GM19099 (cell line): ENCODE results near the gene PGC.

Source experiments
- POLR2A ChIP-seq: IDR thresholded peaks from 3 replicates; pipeline ENCODE4 v1.6.1; 2011; ENCODE audit warnings: low read depth; ENCODE audit not compliant: insufficient read length; ENCODE audit errors: extremely low read depth

The PGC gene

DNA sequence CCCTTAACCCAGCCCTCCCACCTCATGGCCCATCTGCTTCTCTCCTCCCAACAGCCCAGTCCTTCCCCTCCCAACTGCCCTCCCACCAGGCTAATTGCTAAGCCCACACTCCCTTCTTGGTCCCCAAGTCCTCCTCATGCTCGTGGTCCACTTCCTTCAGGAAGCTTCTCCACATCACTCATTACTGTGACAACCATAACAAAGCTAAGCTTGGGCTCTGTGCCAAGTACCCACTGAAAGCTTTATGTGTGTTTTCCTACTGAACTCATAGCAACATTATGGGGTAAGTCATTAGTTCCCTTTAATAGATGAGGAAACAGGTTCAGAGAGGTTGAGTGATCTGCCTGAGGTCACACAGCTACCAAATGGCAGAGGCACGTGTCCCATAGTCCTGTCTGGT lies 16.3 kb upstream of the PGC start:
- TF ChIP-seq POLR2A, result no peak

DNA sequence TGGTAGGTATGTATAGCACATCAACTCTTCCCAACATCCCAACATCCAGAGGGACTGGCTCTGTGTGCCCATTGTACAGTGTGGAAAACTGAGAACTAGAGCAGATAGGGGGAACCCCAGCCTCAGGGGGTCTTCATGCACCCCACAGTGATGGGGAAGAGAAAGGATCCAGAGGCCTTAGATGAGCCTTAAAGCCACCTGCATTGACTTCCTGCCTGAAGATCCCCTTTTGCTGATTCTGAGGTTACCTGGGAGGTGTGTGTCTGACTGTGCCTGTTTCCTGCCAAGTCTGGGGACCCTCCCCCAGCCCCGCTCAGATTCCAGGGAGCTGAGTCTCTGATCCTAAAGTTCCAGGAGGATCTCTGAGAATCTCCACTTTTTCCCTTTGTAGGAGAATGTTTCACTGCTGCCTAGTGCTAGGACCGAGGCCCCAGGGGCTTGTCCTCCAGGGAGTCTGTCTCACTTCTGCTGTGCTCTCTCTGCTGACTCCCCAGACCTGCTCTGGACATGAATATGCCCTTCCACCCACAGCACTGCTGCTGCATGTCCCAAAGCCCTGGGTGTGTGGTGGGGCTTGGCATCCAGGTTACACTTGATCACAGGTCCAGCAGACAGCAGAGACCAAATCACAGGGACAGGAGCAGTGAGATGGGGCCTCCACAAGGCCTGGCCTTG lies 12.8 kb upstream of the PGC start:
- no peak for TF ChIP-seq POLR2A

DNA sequence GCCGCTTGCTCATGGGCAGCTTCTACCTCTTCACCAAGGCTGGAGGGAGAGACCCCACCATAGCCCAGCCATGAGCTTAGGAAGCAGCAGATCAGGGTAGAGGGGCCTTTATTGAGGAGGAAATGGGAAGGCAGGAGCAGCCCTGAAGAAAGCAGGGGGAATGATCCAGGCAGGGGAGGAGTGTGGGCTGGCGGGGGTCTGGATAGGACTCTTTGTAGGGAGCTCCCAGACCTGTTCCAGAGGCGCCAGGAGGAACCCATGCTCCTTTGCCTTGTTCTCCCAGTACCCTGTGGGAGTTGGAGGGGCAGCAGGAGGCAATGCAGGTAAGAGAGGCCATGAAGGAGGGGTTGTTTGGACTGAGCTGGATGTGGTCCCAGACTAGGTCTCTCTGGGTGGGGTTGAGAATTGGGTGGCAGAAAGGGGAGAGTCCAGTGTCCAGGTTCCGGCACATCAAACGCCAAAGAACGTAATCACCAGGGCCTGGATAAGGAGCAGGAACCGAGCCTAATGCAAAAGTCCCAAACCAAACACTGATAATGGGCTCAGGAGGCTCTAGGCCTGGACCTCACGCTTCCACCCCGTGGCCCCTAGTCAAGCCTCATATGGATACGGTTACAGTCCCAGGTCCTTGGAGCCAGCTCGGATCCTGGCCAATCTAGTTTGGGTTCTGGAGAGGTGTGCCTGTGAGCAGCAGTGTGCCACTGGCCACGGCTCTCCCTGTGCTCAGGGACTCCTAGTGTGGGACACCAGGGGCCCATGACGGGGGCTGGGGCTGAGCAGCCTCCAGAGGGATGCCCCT lies 12.1 kb upstream of the PGC start:
- no peak for TF ChIP-seq POLR2A

DNA sequence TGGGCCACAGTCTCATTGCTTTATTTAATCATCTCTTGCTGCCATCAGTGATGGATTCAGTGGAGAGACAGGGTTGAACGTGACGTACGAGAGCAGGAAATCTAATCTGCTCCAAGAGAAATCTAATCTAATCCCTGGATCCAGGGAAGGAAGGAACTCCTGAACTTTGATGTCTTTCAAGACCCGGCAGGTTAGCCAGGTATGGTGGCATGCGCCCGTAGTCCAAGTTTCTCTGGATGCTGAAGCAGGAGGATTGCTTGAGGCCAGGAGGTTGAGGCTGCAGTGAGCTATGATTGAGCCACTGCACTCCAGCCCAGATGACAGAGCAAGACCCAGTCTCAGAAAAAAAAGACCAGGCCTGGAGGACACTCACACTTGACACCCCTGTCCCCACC lies 11.4 kb upstream of the PGC start:
- TF ChIP-seq POLR2A, result no peak

DNA sequence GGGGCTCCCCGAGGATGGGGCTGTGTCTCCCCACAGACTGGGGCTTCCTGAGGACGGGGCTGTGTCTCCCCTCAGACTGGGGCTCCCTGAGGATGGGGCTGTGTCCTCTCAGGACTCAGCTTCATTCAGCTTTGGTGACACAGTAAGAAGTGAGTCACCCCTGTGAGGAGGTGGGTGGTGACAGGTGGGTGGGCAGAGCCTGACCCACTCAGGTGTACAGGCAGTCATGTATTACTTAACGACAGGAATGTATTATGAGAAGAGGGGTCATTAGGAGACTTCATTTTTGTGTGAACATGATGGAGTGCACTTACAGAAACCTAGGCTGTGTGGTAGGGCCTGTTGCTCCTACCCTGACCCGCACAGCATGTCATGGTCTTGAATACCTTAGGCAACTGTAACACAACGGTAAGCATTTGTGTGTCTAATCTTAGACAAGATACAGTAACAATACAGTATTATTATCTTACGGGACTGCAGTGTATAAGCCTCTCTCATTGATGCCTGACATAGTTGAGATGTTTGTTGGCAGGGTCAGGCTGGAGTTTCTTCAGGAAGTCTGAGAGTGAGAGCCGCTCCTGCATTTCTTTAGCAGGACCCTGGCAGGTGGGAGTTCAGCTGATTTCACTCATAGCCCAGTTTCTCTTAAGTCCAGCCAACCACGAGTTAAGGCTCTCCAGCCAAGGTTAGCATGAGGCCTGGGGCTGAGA lies 10.9 kb upstream of the PGC start:
- TF ChIP-seq POLR2A, result no peak

DNA sequence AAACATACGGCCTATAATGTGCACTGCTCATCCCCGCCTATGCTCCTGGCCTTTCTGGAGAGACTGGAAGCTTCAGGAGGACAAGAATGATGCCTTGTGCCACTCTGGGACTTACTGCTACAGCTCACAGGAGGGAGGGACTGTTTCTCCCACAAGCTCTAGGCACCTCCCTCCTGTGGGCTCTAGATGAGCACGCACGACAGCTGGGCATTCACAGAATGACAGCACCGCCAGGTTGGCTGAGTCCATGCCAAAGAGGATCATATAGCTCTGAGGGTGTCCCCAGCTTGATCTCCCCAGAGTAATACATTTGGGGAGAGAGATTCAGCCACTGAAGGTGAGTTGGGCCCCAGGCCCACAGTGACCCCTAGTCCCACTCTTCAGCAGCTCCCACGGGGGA lies 10.1 kb upstream of the PGC start:
- no peak for TF ChIP-seq POLR2A

DNA sequence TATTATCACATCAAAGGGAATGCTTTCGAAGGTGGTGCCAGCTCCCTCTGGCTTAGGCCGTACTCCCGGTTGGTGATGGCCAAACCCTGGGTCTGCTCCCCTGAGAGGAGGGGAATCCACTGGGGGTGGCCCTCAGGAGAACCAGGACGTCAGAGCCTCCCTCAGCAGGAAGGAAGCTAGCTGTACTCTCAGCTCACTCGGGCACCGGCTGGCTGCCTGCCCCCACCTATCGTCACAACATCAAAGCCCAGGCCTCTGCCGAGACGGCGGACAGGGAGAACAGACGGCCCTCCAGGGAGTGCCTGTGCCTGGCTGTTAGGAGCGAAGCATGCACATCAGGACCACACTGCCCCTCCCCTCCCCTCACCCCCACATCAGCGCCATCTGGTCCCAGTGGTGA lies 9.2 kb upstream of the PGC start:
- TF ChIP-seq POLR2A, result no peak

DNA sequence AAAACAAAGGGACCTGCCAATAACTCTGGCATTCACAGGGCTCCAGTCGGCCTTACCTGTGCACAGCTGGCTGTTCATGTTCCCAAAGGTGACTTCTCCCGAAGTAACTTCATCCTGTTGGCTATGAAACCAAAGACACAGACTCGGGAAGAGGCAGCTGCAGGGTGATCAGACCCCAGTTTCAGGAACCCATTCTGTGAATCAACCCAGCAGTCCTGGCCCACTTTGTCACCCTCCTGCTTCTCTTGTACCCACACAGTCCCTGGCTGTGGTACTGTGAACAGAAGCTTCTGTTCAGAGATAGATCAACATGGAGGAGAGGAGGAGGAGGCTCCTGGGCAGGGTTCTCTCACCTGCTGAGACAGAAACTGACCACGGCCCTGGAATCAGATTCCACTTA lies 8.7 kb upstream of the PGC start:
- TF ChIP-seq POLR2A, result no peak

DNA sequence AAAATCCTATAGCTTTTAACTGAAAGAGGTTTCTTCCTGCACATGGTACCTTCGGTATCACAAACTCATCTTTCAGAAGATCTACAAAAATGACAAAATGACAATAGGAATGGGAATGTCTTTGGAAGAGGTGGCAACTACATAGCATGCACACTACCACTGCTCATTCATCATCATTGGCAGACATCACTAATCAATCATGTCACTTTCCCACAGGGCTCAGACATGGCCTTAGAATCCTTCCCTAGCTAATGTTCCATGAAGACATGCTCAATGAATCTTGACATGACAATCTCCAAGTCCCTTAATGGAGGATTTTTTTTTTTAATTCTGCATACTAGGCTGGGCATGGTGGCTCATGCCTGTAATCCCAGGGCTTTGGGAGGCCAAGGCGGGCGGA lies 3.2 kb upstream of the PGC start:
- no peak for TF ChIP-seq POLR2A

DNA sequence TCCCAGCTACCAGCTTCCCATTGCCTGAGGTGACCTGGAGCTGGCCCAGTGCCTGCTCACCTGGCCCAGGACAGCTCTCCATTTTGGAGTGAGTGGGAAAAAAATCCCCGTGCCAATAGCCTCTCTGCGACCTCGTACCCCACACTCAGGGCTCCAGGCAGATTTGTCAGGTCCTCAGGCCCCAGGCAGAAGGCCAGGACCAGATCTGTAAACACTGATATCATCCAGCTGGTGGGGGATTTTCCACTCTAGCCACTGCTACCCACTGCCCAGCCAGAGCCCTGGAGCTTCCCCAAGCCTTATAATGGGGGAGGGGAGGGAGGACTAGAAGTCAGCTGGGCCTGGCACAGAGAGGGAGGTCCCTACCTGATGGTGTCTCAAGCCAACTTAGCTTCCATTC lies 1.3 kb upstream of the PGC start:
- no peak for TF ChIP-seq POLR2A

DNA sequence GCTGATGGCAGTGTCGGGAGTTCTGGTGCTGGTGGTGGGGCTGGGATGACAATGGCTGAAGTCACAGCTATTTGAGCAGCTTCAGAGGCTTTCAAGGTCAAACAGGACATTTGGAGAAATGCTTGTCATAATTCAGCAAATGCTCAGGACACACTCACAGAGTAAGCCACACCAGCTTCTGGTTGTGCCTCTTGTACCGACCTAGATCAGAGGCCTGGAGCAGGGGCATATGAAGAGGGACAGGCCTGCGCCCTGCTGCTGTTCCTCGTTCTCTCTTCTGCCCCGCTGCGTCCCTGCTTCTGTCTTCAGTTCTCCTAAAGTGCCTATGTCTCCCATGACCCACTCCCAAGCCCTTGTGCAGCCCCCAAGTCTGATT lies 893 bp upstream of the PGC start:
- no peak for TF ChIP-seq POLR2A

DNA sequence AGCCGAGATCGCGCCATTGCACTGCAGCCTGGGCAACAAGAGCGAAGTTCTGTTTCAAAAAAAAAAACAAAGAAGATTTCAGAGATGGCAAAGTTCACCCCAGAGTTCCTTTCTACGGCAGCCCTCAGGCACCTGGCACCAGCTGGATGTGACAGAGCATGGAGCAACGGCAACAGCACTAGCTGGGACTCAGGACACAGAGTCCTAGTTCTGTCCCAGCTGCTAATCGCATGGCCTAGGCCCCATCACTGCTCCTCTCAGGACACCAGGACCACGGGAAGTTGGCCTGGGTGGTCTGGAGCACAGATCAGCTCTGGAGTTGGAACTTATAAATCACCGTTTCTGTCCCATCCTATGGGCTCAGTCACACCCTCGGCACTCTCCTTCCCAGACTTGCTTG lies 1.1 kb downstream of the PGC start:
- TF ChIP-seq POLR2A, result no peak

DNA sequence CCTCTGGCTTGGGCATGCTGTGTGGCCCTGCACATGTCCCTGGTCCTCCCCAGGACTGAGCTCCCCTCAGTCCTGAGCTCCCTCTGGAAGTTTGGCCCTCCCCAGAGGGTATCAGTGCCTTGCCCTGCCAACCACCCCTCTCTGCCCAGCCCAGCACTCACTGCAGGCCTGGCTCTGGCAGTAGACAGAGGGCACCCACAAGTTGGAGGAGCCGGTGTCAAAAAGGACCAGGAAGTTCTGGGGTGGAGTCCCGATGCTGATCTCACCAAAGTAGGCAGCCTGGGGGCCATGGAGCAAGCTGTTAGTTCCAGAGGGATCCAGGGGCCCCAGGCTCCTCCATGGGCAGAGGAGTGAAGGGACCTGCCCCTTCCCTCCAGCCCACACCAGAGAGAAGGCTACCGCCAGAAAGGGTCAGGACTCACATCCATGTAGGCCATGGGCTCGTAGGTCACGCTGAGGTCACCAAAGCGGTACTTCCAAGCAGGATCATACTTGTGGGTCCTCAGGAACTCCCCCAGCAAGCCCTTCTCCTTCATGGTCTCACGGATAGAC lies 2.9 kb downstream of the PGC start:
- no peak for TF ChIP-seq POLR2A

DNA sequence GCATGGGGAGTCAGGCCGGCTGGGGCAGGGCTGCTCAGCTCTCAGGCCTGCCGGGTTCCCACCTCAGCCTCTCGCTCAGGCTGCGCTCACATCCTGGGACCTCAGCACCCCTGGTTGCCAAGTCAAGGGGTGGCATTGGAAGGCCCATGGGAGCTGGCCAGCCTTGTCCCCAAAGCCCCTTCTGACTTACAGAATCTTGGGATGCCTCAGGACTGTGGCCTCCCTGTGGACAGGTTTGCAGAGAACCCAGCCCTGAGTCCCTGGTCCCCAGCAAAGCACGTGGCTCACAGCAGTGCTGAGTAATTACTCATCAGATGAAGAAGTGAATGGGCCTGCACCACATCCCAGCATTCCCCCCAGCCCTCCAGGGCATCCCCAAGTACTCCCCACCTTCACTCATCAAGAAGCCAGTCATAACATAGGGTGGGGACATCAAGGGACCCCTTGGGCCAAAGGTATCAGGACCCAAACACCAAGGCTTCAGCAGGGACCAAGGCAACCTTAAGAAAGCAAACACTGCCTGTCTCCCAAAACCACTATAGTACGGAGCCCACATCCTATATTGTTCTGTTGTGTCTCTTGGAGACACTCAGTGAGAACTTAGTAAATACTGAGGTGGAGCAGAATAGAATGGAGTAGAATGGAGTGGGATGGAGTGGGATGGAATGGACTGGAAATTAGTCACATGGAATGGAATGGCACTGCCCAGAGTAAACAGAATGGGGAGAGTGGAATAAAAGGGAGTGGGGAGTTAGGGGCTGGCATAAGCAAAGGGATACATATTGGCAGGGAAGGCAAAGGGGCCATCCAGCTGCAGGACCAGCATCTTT lies 3.6 kb downstream of the PGC start:
- no peak for TF ChIP-seq POLR2A
